Chondrocyte (in vitro differentiated cells): Measurements from ENCODE around the gene DCDC2B. TPM values are rescaled to one million over a fixed set of nuclear protein-coding genes. Genes with fewer than 3 reads are reported as not detected.
A peak's percentile ranks its signal among the peaks of the same experiment; 100 is the strongest.

ENCODE experiments used
- DNase-seq: peaks from one replicate; pipeline ENCODE4 v3.0.0; 2021; ENCODE audit warnings: mixed read lengths, low spot score
- H3K27ac Mint-ChIP-seq: one replicate; pipeline ENCODE4 v1.8.0; 2021; ENCODE audit warnings: mild to moderate bottlenecking, moderate library complexity, mixed read lengths; ENCODE audit not compliant: unreplicated experiment
- H3K27me3 Mint-ChIP-seq: 2 replicates; pipeline ENCODE4 v1.8.0; 2021; ENCODE audit warnings: low read depth, mixed read lengths
- H3K36me3 Mint-ChIP-seq: 2 replicates; pipeline ENCODE4 v1.8.0; 2021; ENCODE audit warnings: low read depth, mixed read lengths
- H3K4me1 Mint-ChIP-seq: 2 replicates; pipeline ENCODE4 v1.8.0; 2021; ENCODE audit warnings: low read depth, mild to moderate bottlenecking, mixed read lengths
- H3K4me3 Mint-ChIP-seq: one replicate; pipeline ENCODE4 v1.8.0; 2021; ENCODE audit warnings: mild to moderate bottlenecking, moderate library complexity, mixed read lengths; ENCODE audit not compliant: unreplicated experiment
- H3K9me3 Mint-ChIP-seq: 2 replicates; pipeline ENCODE4 v1.8.0; 2021; ENCODE audit warnings: low read depth, mixed read lengths
- CTCF ChIP-seq: fragments of 200-600 bp; sonication (generic); IDR thresholded peaks from 2 replicates; pipeline ENCODE4 v1.5.0; 2021; ENCODE audit warnings: antibody characterized with exemption, mild to moderate bottlenecking, moderate library complexity
- total RNA-seq: library from RNA; stranded (reverse); gene quantifications from 3 replicates; pipeline ENCODE4 v1.2.1, GENCODE V29; 2021

Gene DCDC2B
- total RNA-seq, 1 donor from 2014 or later: not detected

GRCh38 chr1:32181563-32181962 is 27.3 kb upstream of the DCDC2B start:
- Mint-ChIP-seq H3K9me3 (no peaks in the 10 kb centered on the region), H3K27ac (peak overlapping the region; percentile 99), H3K27me3 (no peaks in the 10 kb centered on the region), H3K4me3 (peak overlapping the region; percentile 95), H3K36me3 (peaks cover 32% of the 10 kb centered on the region), H3K4me1 (peaks cover 54% of the 10 kb centered on the region)
- TF ChIP-seq CTCF: no peak
- DNase-seq: no peak

- Mint-ChIP-seq H3K9me3 (no peaks in the 10 kb centered on the region), H3K4me1 (peaks cover 55% of the 10 kb centered on the region)
Measured at GRCh38 chr1:32182060-32182459, 26.8 kb upstream of the DCDC2B start.

GRCh38 chr1:32184650-32185049 is 24.2 kb upstream of the DCDC2B start:
- no peak overlapping the region for H3K27ac Mint-ChIP-seq
- peaks cover 54% of the 10 kb centered on the region for H3K4me1 Mint-ChIP-seq

More at GRCh38 chr1:32182060-32182459, 26.8 kb upstream of the DCDC2B start:
- Mint-ChIP-seq H3K36me3 (peaks cover 33% of the 10 kb centered on the region), H3K4me3 (peak overlapping the region; percentile 95), H3K27ac (peak overlapping the region; percentile 41), H3K27me3 (no peaks in the 10 kb centered on the region)
- no peak for DNase-seq
- TF ChIP-seq CTCF: no peak

GRCh38 chr1:32186077-32186476 is 22.8 kb upstream of the DCDC2B start:
- H3K36me3 Mint-ChIP-seq: peaks cover 42% of the 10 kb centered on the region
- H3K27ac Mint-ChIP-seq: peak overlapping the region; percentile 94
- H3K4me1 Mint-ChIP-seq: peaks cover 43% of the 10 kb centered on the region
- no peak overlapping the region for H3K4me3 Mint-ChIP-seq
- TF ChIP-seq CTCF: no peak
- H3K9me3 Mint-ChIP-seq: no peaks in the 10 kb centered on the region
- no peaks in the 10 kb centered on the region for H3K27me3 Mint-ChIP-seq
- DNase-seq: no peak

More at GRCh38 chr1:32184650-32185049, 24.2 kb upstream of the DCDC2B start:
- Mint-ChIP-seq H3K27me3 (no peaks in the 10 kb centered on the region), H3K4me3 (no peak overlapping the region), H3K9me3 (no peaks in the 10 kb centered on the region), H3K36me3 (peaks cover 42% of the 10 kb centered on the region)
- DNase-seq: no peak
- no peak for TF ChIP-seq CTCF

- no peak for TF ChIP-seq CTCF
- Mint-ChIP-seq H3K4me1 (peaks cover 39% of the 10 kb centered on the region), H3K9me3 (no peaks in the 10 kb centered on the region), H3K36me3 (peaks cover 42% of the 10 kb centered on the region), H3K27me3 (no peaks in the 10 kb centered on the region), H3K4me3 (no peak overlapping the region), H3K27ac (peak overlapping the region; percentile 94)
- DNase-seq: no peak
Measured at GRCh38 chr1:32186491-32186890, 22.4 kb upstream of the DCDC2B start.
